Heart right ventricle (tissue), 16 donors: ENCODE measurements around the gene C6orf47. TPM values are rescaled to one million over a fixed set of nuclear protein-coding genes. Genes with fewer than 3 reads are reported as not detected.
A peak's percentile ranks its signal among the peaks of the same experiment; 100 is the strongest.

Experiments
- ATAC-seq, 8 donors: fragments of 200-7000 bp; cut with Tn5 transposase; one replicate each; pipeline ENCODE4 v1.9.1; 2020; ENCODE audit warnings: mild to moderate bottlenecking in 8 of 8, moderate library complexity in 8 of 8, moderate number of reproducible peaks in 1 of 8
- DNase-seq, 2 donors: peaks; one replicate each; pipeline ENCODE4 v3.0.0-alpha.2; 2020
- H3K27ac ChIP-seq, 10 donors: fragments of 200-600 bp; sonication (generic) in 2 of 10; one replicate each; pipeline versions ENCODE4 v1.5.0 to v1.8.0; 2020 to 2022; ENCODE audit warnings: mild to moderate bottlenecking in 3 of 10
- H3K27me3 ChIP-seq, 7 donors: fragments of 200-600 bp; one replicate each; pipeline ENCODE4 v1.8.0; 2021 to 2022; ENCODE audit warnings: mild to moderate bottlenecking in 2 of 7
- H3K36me3 ChIP-seq, 9 donors: fragments of 200-600 bp; sonication (generic) in 1 of 9; one replicate each; pipeline versions ENCODE4 v1.5.0 to v1.8.0; 2020 to 2022; ENCODE audit warnings: mild to moderate bottlenecking in 2 of 9
- H3K4me1 ChIP-seq, 9 donors: fragments of 200-600 bp; sonication (generic) in 1 of 9; one replicate each; pipeline versions ENCODE4 v1.5.0 to v1.8.0; 2020 to 2022; ENCODE audit warnings: mild to moderate bottlenecking in 4 of 9
- H3K4me3 ChIP-seq, 10 donors: fragments of 200-600 bp; sonication (generic) in 2 of 10; one replicate each; pipeline versions ENCODE4 v1.5.0 to v1.8.0; 2020 to 2022; ENCODE audit warnings: mild to moderate bottlenecking in 7 of 10, moderate library complexity in 2 of 10
- H3K9me3 ChIP-seq, 11 donors: fragments of 200-600 bp in 10 of 11; sonication (generic) in 2 of 11; one replicate each; pipeline versions ENCODE4 v1.5.0 to v1.8.0; 2013 to 2022; ENCODE audit warnings: mild to moderate bottlenecking in 2 of 11, control low read depth in 1 of 11, moderate library complexity in 1 of 11
- WGBS, 2 donors: extraction: QIAGEN DNeasy Blood & Tissue Kit; methylation state at CpG; one replicate each; pipeline ENCODE4 v1.1.7; 2013; ENCODE audit warnings: inconsistent platforms in 1 of 2; 5-methylcytosine and 5-hydroxymethylcytosine counted together
- intact Hi-C, 10 donors: fragments of 100-400 bp; cut with DNase I; formaldehyde crosslinking; loops; one replicate each; pipeline versions ENCODE4 v1.11.1 to v1.14.2; 2022
- polyA plus RNA-seq, 2 donors: library from polyadenylated mRNA; stranded (reverse); fragments of 200-250 nt; gene quantifications; one replicate each; pipeline ENCODE4 v1.2.3, GENCODE V29; 2013
- total RNA-seq, 10 donors: library from RNA; stranded (reverse); fragmentation: NEBNext Ultra II Directional in 3 of 10; extraction: Animal tissue kit (Norgen Biotek cat#: 25700) in 3 of 10; gene quantifications; one replicate each; pipeline versions ENCODE4 v1.2.1 to v1.2.4, GENCODE V29; 2021 to 2023
- TF ChIP-seq, protein P1 (sequence below), 9 donors: fragments of 200-600 bp; sonication (generic) in 2 of 9; IDR thresholded peaks; one replicate each; pipeline versions ENCODE4 v1.5.0 to v1.8.0; 2021 to 2022; ENCODE audit warnings: antibody characterized with exemption in 9 of 9, mild to moderate bottlenecking in 5 of 9, moderate library complexity in 1 of 9
- donor health status: Arrhythmogenic right ventricular cardiomyopathy.
- donor health status: ischemic (EF 13 %, LVEDD 7.1; RV severe dilation, severe dysfunction).
- donor health status: healthy with polysubstance abuse.
- donor health status: DM: no; HTN: yes; CAD: no.
- donor health status: DM: no; HTN: no; CAD: no.
- donor health status: ischemic (EF 25% LVEDD 6.9; RV normal size, moderate dysfunction).
- donor health status: ischemic (EF 25% LVEDD 5.7; RV mildly dilated, moderate dysfunction).
- donor health status: healthy.
- donor health status: DM: yes; HTN: yes; CAD: no.
- donor health status: Ischemic cardiomyopathy.
- donor health status: ischemic (EF 35%, LVEDD 5.7; RV mildly dilated, moderate dysfunction).
- donor health status: nonischemic (EF 11% LVEDD 7.7; RV severe dilation, severe dysfunction).
- donor health status: DM: yes; HTN: yes; CAD: no.
- donor health status: PGD.
- donor health status: ischemic (EF 29% LVEDD 5.4; RV normal size, mild dysfunction).
- donor health status: nonischemic (EF 23%, LVEDD 6.1; RV moderate dilation, normal function).

Gene C6orf47
- total and polyA plus RNA-seq, 12 donors = 15.9 to 23.3 (median 18.1) TPM

DNA sequence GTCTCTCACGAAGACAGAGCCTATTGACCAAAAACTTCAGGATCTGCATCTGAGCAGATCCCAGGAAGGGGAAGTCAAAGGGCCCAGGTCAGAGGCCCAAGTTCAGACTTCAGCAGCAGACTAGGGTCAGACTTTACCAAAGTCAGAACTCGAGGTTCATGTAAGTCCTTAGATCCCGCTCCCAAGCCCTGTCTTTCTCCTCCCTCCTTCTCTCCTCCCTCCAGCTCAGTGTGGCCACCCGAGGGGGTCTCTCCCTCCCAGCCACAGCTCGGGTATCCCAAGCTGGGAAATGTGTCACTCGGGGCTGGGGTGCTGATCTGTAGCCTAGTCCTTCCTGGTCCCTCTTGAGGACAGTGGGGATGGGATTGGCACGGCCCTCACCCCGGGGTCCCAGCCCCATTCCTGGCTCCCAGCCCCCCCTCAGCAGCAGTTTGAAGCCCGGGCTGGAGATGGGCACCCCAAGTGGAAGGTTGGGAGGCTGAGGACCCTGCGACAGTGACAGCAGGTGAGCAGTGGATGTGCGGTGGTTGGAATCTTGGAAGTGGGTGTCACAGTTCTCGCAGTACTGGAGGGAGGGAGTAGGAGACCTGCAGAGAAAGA is 1.6 kb upstream of the C6orf47 start:
- no peaks in the 10 kb centered on the region for H3K27me3 ChIP-seq
- 90 to 93% methylated on average over 12 of the region's 12 CpGs for WGBS, 2 donors
- no peak overlapping the region for H3K4me3 ChIP-seq
- peaks cover 0 to 44% (median 4%) of the 10 kb centered on the region in 9 donors for H3K36me3 ChIP-seq
- TF ChIP-seq, protein P1, sequence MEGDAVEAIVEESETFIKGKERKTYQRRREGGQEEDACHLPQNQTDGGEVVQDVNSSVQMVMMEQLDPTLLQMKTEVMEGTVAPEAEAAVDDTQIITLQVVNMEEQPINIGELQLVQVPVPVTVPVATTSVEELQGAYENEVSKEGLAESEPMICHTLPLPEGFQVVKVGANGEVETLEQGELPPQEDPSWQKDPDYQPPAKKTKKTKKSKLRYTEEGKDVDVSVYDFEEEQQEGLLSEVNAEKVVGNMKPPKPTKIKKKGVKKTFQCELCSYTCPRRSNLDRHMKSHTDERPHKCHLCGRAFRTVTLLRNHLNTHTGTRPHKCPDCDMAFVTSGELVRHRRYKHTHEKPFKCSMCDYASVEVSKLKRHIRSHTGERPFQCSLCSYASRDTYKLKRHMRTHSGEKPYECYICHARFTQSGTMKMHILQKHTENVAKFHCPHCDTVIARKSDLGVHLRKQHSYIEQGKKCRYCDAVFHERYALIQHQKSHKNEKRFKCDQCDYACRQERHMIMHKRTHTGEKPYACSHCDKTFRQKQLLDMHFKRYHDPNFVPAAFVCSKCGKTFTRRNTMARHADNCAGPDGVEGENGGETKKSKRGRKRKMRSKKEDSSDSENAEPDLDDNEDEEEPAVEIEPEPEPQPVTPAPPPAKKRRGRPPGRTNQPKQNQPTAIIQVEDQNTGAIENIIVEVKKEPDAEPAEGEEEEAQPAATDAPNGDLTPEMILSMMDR (IDR thresholded peaks at IDR 0.05) = no peak
- H3K9me3 ChIP-seq = no peaks in the 10 kb centered on the region
- ATAC-seq = no peak
- DNase-seq = no peak
- H3K4me1 ChIP-seq = peaks cover 27 to 79% (median 69%) of the 10 kb centered on the region in 9 donors
- H3K27ac ChIP-seq = peak overlapping the region in 3 of 10 donors; percentile 31 to 94 (median 90)
- intact Hi-C loops = loop anchor here in 1 of 10 donors (10.0 kb wide), 1 partner anchor 1753 kb away; the partner anchor contains the start of genes CUTA and PHF1

DNA sequence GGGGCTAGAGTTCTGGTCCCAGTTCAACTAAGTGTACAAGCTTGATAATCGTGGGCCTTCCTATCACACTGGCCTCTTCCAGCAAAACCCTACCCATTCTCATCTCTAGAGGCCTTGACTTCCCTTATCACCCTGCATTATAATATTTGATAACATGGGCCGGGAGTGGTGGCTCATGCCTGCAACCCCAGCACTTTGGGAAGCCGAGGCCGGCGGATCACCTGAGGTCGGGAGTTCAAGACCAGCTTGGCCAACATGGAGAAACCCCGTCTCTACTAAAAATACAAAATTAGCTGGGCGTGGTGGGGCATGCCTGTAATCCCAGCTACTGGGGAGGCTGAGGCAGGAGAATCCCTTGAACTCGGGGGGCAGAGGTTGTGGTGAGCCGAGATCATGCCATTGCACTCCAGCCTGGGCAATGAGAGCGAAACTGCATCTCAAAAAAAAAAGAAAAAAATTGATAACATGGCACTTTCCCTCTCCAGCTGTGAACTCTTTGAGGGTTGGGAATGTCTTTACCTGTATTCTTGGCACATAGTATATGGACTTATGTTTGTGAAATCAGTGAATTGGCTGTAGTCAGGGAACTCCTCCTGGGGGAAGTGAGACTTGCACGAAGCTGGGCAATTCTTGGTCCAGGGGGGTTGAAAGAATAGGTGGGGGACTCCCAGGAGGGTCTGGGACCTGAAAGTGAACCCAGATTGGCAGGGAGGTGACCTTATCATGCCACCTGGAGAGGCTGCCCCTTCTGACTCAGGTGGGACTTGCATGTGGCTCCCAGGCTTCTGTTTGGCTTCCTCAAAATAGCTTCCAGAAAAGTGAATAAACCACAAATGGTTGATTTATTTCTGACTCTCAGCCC is 915 bp upstream of the C6orf47 start:
- TF ChIP-seq, protein P1 (IDR thresholded peaks at IDR 0.05) = no peak
- intact Hi-C loops = loop anchor here in 1 of 10 donors (10.0 kb wide), 1 partner anchor 1753 kb away; the partner anchor contains the start of genes CUTA and PHF1
- peaks cover 27 to 75% (median 61%) of the 10 kb centered on the region in 9 donors for H3K4me1 ChIP-seq

DNA sequence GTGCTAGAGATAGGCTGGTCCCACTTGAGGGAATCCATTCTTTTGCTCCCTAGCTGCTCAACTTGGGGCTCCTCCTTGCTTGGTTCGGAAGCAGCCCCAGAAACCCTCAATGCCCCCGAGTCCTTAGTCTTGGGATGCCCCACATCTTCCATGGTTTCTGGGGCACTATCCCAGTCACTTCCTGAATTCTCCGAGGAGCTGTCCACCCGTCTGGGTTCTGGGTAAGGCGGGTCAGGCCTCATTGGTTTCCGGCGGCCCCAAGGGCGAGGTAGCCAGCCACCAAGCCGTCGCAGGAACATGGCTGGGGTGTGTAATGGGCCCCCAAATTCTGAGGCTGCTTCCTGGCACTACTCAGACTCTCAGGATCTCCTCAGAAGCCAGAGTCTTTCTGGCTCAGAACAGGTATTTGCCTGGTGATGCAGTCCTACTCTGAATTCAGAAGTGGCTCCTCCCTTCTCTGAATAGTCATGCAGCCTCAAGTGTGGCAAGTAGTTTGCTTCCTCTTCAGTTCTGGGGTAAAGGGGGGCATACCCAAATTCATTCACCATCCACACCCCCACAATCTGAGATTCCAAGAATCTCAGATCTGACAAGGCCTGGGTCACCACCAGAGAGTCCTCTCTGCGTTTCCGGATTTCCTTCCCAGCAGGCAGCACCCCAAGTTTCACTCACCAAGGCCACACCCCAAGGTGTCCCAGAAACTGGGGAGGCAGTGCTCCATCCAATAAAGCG is 763 bp downstream of the C6orf47 start:
- WGBS, 2 donors = 24 to 26% methylated on average over 13 of the region's 13 CpGs
- H3K36me3 ChIP-seq = peaks cover 0 to 62% (median 4%) of the 10 kb centered on the region in 9 donors
- H3K27me3 ChIP-seq = no peaks in the 10 kb centered on the region
- intact Hi-C loops = loop anchor here in 1 of 10 donors (10.0 kb wide), 1 partner anchor 1755 kb away; the partner anchor contains the start of genes CUTA and PHF1
- H3K9me3 ChIP-seq = no peaks in the 10 kb centered on the region
- TF ChIP-seq, protein P1 (IDR thresholded peaks at IDR 0.05) = no peak
- peak in 1 of 8 donors; percentile 8 for ATAC-seq
- H3K27ac ChIP-seq = peak overlapping the region in 9 of 10 donors; percentile 88 to 98 (median 94)
- no peak for DNase-seq
- H3K4me1 ChIP-seq = peaks cover 27 to 75% (median 59%) of the 10 kb centered on the region in 9 donors
- peak overlapping the region; percentile 69 to 94 (median 87) for H3K4me3 ChIP-seq

More for the DNA sequence above, 915 bp upstream of the C6orf47 start:
- WGBS, 2 donors = 74 to 76% methylated on average over 12 of the region's 12 CpGs
- peaks cover 0 to 46% (median 4%) of the 10 kb centered on the region in 9 donors for H3K36me3 ChIP-seq
- ATAC-seq (no peak), DNase-seq (no peak)
- no peaks in the 10 kb centered on the region for H3K27me3 ChIP-seq
- H3K27ac ChIP-seq = peak overlapping the region in 9 of 10 donors; percentile 88 to 98 (median 94)
- no peaks in the 10 kb centered on the region for H3K9me3 ChIP-seq
- peak overlapping the region in 8 of 10 donors; percentile 74 to 94 (median 87) for H3K4me3 ChIP-seq
